ENCODE measurements around the gene KSR1.

KSR1 gene

DNA sequence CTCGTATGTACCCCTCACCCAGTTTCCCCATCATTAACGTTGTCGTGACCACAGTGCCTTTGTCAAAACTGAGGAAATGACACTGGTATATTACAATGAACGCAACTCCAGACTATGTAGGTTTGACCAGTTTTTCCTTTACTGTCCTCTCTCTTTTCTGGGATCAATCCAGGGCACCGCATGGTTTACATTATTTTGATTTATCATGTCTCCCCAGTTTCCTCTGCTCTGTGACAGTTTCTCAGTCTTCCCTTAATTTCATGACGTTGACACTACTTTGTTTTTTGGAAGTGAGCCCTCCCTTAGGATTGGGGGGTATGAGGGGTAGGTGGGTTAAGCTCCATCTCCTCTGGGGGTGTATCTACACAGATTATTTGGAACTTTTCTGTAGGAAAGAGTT lies 98.7 kb downstream of the KSR1 start:
- Histone ChIP-seq H2BK15ac (ENCODE audit: low read length) (no peak overlapping the region), H3K36me3 (replicated peaks in 1 of 2; ENCODE audit: control insufficient read depth in 2 of 2, insufficient read depth in 2 of 2, low read length in 2 of 2) (peaks cover 2% of the 10 kb centered on the region in 2 donors), H3K14ac (ENCODE audit: low read length) (no peak overlapping the region), H3K23ac (ENCODE audit: low read depth, low read length, poor library complexity) (no peak overlapping the region), H3K18ac (ENCODE audit: low read length) (no peak overlapping the region), H3K27ac (replicated peaks; ENCODE audit: low read length) (no peak overlapping the region), H2BK12ac (ENCODE audit: low read length) (no peak overlapping the region), H2BK5ac (ENCODE audit: low read length) (no peak overlapping the region), H2AK5ac (ENCODE audit: low read depth, low read length) (no peak overlapping the region), H4K91ac (ENCODE audit: low read depth, low read length, poor library complexity) (no peak overlapping the region), H2BK120ac (ENCODE audit: low read depth, low read length) (no peak overlapping the region), H3K4me1 (ENCODE audit: control insufficient read depth in 2 of 2, insufficient read depth in 1 of 2, low read depth in 1 of 2, low read length in 2 of 2) (peaks cover 3% of the 10 kb centered on the region in 2 donors), H4K8ac (ENCODE audit: low read depth, low read length) (no peak overlapping the region), H3K4me2 (ENCODE audit: insufficient read depth, low read length, poor library complexity, severe bottlenecking) (no peak overlapping the region), H3K27me3 (ENCODE audit: control insufficient read depth in 3 of 3, insufficient read depth in 3 of 3, low read depth in 1 of 3, low read length in 3 of 3) (no peaks in the 10 kb centered on the region), H3K9ac (ENCODE audit: low read depth, low read length, poor library complexity) (no peak overlapping the region), H3K4ac (ENCODE audit: low read length) (no peak overlapping the region), H3K9me3 (replicated peaks in 1 of 2; ENCODE audit: control insufficient read depth in 2 of 2, insufficient read depth in 1 of 2, low read depth in 1 of 2, low read length in 2 of 2) (no peaks in the 10 kb centered on the region), H2AFZ (ENCODE audit: low read length) (no peak overlapping the region), H3K4me3 (ENCODE audit: low read length in 2 of 2) (no peak overlapping the region), H3K79me1 (ENCODE audit: low read depth, low read length) (no peaks in the 10 kb centered on the region)
- WGBS, 2 donors (ENCODE audit: extremely low coverage in 2 of 2, insufficient read length in 2 of 2, insufficient replicate concordance in 1 of 2) = no CpG with 5 or more reads among the region's 6 CpGs
- DNase-seq (ENCODE audit: low spot score) = no peak

DNA sequence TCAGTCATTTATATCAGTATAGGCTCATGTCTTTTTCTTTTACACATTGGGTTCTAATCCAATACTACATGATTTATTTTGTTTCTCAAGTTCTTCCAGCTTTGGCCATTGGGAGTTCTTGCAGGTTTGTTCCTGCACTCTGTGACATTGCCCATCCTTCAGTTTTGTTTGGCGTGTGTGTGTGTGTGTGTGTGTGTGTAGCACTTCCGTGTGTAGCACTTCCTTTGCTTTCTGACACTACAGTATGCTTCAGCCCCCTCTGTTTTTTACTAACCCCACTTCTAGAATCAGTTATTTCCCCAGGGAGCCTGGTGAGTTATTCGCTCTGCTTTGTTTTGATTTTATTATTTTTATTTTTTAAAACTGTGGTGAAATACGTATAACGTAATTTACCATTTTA lies 99.1 kb downstream of the KSR1 start:
- no peak overlapping the region for H3K27ac ChIP-seq (replicated peaks; ENCODE audit: low read length)
- H4K91ac ChIP-seq (ENCODE audit: low read depth, low read length, poor library complexity) = no peak overlapping the region
- no peaks in the 10 kb centered on the region for H3K9me3 ChIP-seq (replicated peaks in 1 of 2; ENCODE audit: control insufficient read depth in 2 of 2, insufficient read depth in 1 of 2, low read depth in 1 of 2, low read length in 2 of 2)
- H3K79me1 ChIP-seq (ENCODE audit: low read depth, low read length) = no peaks in the 10 kb centered on the region
- H2AK5ac ChIP-seq (ENCODE audit: low read depth, low read length) = no peak overlapping the region
- H3K4me3 ChIP-seq (ENCODE audit: low read length in 2 of 2) = no peak overlapping the region
- H3K14ac ChIP-seq (ENCODE audit: low read length) = no peak overlapping the region
- no peak overlapping the region for H2BK120ac ChIP-seq (ENCODE audit: low read depth, low read length)
- no peak overlapping the region for H3K4me2 ChIP-seq (ENCODE audit: insufficient read depth, low read length, poor library complexity, severe bottlenecking)
- no peak for DNase-seq (ENCODE audit: low spot score)
- no peak overlapping the region for H2BK5ac ChIP-seq (ENCODE audit: low read length)
- no peak overlapping the region for H2BK15ac ChIP-seq (ENCODE audit: low read length)
- H2BK12ac ChIP-seq (ENCODE audit: low read length) = no peak overlapping the region
- no peak overlapping the region for H4K8ac ChIP-seq (ENCODE audit: low read depth, low read length)
- peaks cover 3% of the 10 kb centered on the region in 2 donors for H3K4me1 ChIP-seq (ENCODE audit: control insufficient read depth in 2 of 2, insufficient read depth in 1 of 2, low read depth in 1 of 2, low read length in 2 of 2)
- H3K4ac ChIP-seq (ENCODE audit: low read length) = no peak overlapping the region
- H2AFZ ChIP-seq (ENCODE audit: low read length) = no peak overlapping the region
- H3K9ac ChIP-seq (ENCODE audit: low read depth, low read length, poor library complexity) = no peak overlapping the region
- no peaks in the 10 kb centered on the region for H3K27me3 ChIP-seq (ENCODE audit: control insufficient read depth in 3 of 3, insufficient read depth in 3 of 3, low read depth in 1 of 3, low read length in 3 of 3)
- H3K18ac ChIP-seq (ENCODE audit: low read length) = no peak overlapping the region
- no peak overlapping the region for H3K23ac ChIP-seq (ENCODE audit: low read depth, low read length, poor library complexity)
- WGBS, 2 donors (ENCODE audit: extremely low coverage in 2 of 2, insufficient read length in 2 of 2, insufficient replicate concordance in 1 of 2) = no CpG with 5 or more reads among the region's 5 CpGs
- peaks cover 2% of the 10 kb centered on the region in 2 donors for H3K36me3 ChIP-seq (replicated peaks in 1 of 2; ENCODE audit: control insufficient read depth in 2 of 2, insufficient read depth in 2 of 2, low read length in 2 of 2)

DNA sequence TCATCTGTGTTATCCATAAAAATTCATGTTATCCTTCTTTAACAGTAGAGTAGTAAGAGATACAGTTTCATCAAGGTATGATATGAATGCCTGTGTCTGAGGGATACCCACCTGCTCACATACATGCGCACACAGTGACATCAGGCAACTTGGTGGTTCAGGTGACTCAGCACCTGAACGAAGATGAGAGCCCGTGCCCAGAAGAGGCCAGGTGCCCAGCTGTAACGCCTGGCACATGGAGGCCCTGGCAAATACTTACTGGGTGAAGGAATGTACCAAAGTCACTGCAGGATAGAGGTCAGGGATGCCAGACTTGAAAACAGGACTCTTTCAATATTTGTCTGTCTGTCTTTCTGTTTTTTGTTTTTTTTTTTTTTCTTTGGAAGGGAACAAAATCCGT lies 102.1 kb downstream of the KSR1 start:
- Histone ChIP-seq H2BK5ac (ENCODE audit: low read length) (no peak overlapping the region), H2BK12ac (ENCODE audit: low read length) (no peak overlapping the region), H4K8ac (ENCODE audit: low read depth, low read length) (no peak overlapping the region), H3K27me3 (ENCODE audit: control insufficient read depth in 3 of 3, insufficient read depth in 3 of 3, low read depth in 1 of 3, low read length in 3 of 3) (no peaks in the 10 kb centered on the region), H2AK5ac (ENCODE audit: low read depth, low read length) (no peak overlapping the region), H3K4ac (ENCODE audit: low read length) (no peak overlapping the region), H3K23ac (ENCODE audit: low read depth, low read length, poor library complexity) (no peak overlapping the region), H3K4me1 (ENCODE audit: control insufficient read depth in 2 of 2, insufficient read depth in 1 of 2, low read depth in 1 of 2, low read length in 2 of 2) (peaks cover 0 to 3% of the 10 kb centered on the region in 2 donors), H3K79me1 (ENCODE audit: low read depth, low read length) (no peaks in the 10 kb centered on the region), H3K9me3 (replicated peaks in 1 of 2; ENCODE audit: control insufficient read depth in 2 of 2, insufficient read depth in 1 of 2, low read depth in 1 of 2, low read length in 2 of 2) (no peaks in the 10 kb centered on the region), H2BK120ac (ENCODE audit: low read depth, low read length) (no peak overlapping the region), H3K4me2 (ENCODE audit: insufficient read depth, low read length, poor library complexity, severe bottlenecking) (no peak overlapping the region), H4K91ac (ENCODE audit: low read depth, low read length, poor library complexity) (no peak overlapping the region), H3K27ac (replicated peaks; ENCODE audit: low read length) (no peak overlapping the region), H2AFZ (ENCODE audit: low read length) (no peak overlapping the region), H2BK15ac (ENCODE audit: low read length) (no peak overlapping the region), H3K9ac (ENCODE audit: low read depth, low read length, poor library complexity) (no peak overlapping the region), H3K4me3 (ENCODE audit: low read length in 2 of 2) (no peak overlapping the region), H3K36me3 (replicated peaks in 1 of 2; ENCODE audit: control insufficient read depth in 2 of 2, insufficient read depth in 2 of 2, low read length in 2 of 2) (peaks cover 2% of the 10 kb centered on the region in 2 donors), H3K14ac (ENCODE audit: low read length) (no peak overlapping the region), H3K18ac (ENCODE audit: low read length) (no peak overlapping the region)
- no CpG with 5 or more reads among the region's 5 CpGs for WGBS, 2 donors (ENCODE audit: extremely low coverage in 2 of 2, insufficient read length in 2 of 2, insufficient replicate concordance in 1 of 2)
- DNase-seq (ENCODE audit: low spot score) = no peak

DNA sequence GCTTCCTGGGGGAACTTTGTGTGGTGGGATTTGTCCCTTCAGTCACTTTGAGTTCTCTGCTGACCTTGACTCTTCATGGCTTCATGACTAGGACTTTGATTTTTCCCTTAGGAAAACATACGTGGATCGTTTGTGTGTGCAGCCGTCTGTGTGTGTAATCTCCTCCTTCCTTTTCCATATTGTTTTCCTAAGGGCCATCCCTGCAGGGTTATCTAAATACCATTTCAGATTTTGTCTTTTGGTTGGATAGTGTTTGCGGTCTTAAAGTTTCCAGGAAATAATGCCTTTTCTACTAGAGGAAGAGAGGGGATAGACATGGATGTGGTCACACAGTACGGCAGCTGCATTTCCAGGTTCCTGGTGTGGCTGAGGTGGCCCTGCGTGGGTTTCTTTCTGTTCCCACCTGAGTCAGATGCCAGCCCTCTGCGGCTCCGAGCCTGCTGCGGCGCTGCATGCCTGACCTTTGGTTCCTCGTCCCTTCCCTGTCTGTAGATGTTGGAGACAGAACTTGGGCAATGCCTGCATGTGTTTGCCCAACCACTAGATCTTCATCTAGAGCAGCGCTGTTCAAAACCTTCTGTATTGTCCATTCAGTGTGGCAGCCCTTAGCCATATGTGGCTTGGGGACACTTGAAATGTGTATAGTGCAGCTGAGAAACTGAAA lies 102.7 kb downstream of the KSR1 start:
- no CpG with 5 or more reads among the region's 12 CpGs for WGBS, 2 donors (ENCODE audit: extremely low coverage in 2 of 2, insufficient read length in 2 of 2, insufficient replicate concordance in 1 of 2)
- no peaks in the 10 kb centered on the region for H3K79me1 ChIP-seq (ENCODE audit: low read depth, low read length)
- no peaks in the 10 kb centered on the region for H3K27me3 ChIP-seq (ENCODE audit: control insufficient read depth in 3 of 3, insufficient read depth in 3 of 3, low read depth in 1 of 3, low read length in 3 of 3)
- no peak overlapping the region for H3K23ac ChIP-seq (ENCODE audit: low read depth, low read length, poor library complexity)
- H2BK120ac ChIP-seq (ENCODE audit: low read depth, low read length) = no peak overlapping the region
- H3K4me2 ChIP-seq (ENCODE audit: insufficient read depth, low read length, poor library complexity, severe bottlenecking) = no peak overlapping the region
- no peak overlapping the region for H2AFZ ChIP-seq (ENCODE audit: low read length)
- no peak overlapping the region for H3K4ac ChIP-seq (ENCODE audit: low read length)
- no peak overlapping the region for H2BK5ac ChIP-seq (ENCODE audit: low read length)
- H4K8ac ChIP-seq (ENCODE audit: low read depth, low read length) = no peak overlapping the region
- no peak overlapping the region for H4K91ac ChIP-seq (ENCODE audit: low read depth, low read length, poor library complexity)
- H2BK15ac ChIP-seq (ENCODE audit: low read length) = no peak overlapping the region
- peaks cover 2% of the 10 kb centered on the region in 2 donors for H3K36me3 ChIP-seq (replicated peaks in 1 of 2; ENCODE audit: control insufficient read depth in 2 of 2, insufficient read depth in 2 of 2, low read length in 2 of 2)
- no peak overlapping the region for H3K18ac ChIP-seq (ENCODE audit: low read length)
- DNase-seq (ENCODE audit: low spot score) = no peak
- H3K9ac ChIP-seq (ENCODE audit: low read depth, low read length, poor library complexity) = no peak overlapping the region
- H3K27ac ChIP-seq (replicated peaks; ENCODE audit: low read length) = no peak overlapping the region
- no peak overlapping the region for H3K14ac ChIP-seq (ENCODE audit: low read length)
- no peaks in the 10 kb centered on the region for H3K9me3 ChIP-seq (replicated peaks in 1 of 2; ENCODE audit: control insufficient read depth in 2 of 2, insufficient read depth in 1 of 2, low read depth in 1 of 2, low read length in 2 of 2)
- H2BK12ac ChIP-seq (ENCODE audit: low read length) = no peak overlapping the region
- H3K4me3 ChIP-seq (ENCODE audit: low read length in 2 of 2) = no peak overlapping the region
- no peak overlapping the region for H2AK5ac ChIP-seq (ENCODE audit: low read depth, low read length)
- peaks cover 0 to 3% of the 10 kb centered on the region in 2 donors for H3K4me1 ChIP-seq (ENCODE audit: control insufficient read depth in 2 of 2, insufficient read depth in 1 of 2, low read depth in 1 of 2, low read length in 2 of 2)
